Liver (tissue), 9 donors: ENCODE measurements around the gene NAP1L4. TPM values are rescaled to one million over a fixed set of nuclear protein-coding genes. Genes with fewer than 3 reads are reported as not detected.
A peak's percentile ranks its signal among the peaks of the same experiment; 100 is the strongest.

Experiments used
- DNase-seq: peaks from one replicate; pipeline ENCODE4 v3.0.0-alpha.2; 2017; ENCODE audit warnings: low spot score
- H3K27ac ChIP-seq, 2 donors: one replicate each; pipeline ENCODE4 v1.7.0; 2013; ENCODE audit warnings: inconsistent platforms in 2 of 2, low read length in 2 of 2, control low read depth in 1 of 2, low read depth in 1 of 2, mild to moderate bottlenecking in 1 of 2
- H3K27me3 ChIP-seq, 4 donors: one replicate each; pipeline versions ENCODE4 v1.6.1 to v1.7.0; 2013; ENCODE audit warnings: low read length in 3 of 4, inconsistent platforms in 1 of 4, mild to moderate bottlenecking in 1 of 4, moderate library complexity in 1 of 4; ENCODE audit not compliant: control insufficient read depth in 4 of 4, insufficient read depth in 4 of 4
- H3K36me3 ChIP-seq, 4 donors: one replicate each; pipeline versions ENCODE4 v1.6.1 to v1.7.0; 2013; ENCODE audit warnings: low read length in 3 of 4, mild to moderate bottlenecking in 3 of 4, low read depth in 1 of 4, moderate library complexity in 1 of 4; ENCODE audit not compliant: control insufficient read depth in 4 of 4, insufficient read depth in 3 of 4
- H3K4me1 ChIP-seq, 4 donors: one replicate each; pipeline versions ENCODE4 v1.6.1 to v1.7.0; 2013; ENCODE audit warnings: low read length in 3 of 4, mild to moderate bottlenecking in 3 of 4, moderate library complexity in 1 of 4; ENCODE audit not compliant: control insufficient read depth in 4 of 4, insufficient read depth in 4 of 4
- H3K4me3 ChIP-seq, 3 donors: one replicate each; pipeline versions ENCODE4 v1.6.1 to v1.7.0; 2013; ENCODE audit warnings: low read length in 3 of 3, control low read depth in 1 of 3, low read depth in 1 of 3, mild to moderate bottlenecking in 1 of 3
- H3K9ac ChIP-seq, 2 donors: one replicate each; pipeline ENCODE4 v1.7.0; 2013; ENCODE audit warnings: low read length in 2 of 2, mild to moderate bottlenecking in 2 of 2, moderate library complexity in 2 of 2, control low read depth in 1 of 2, low read depth in 1 of 2
- H3K9me3 ChIP-seq, 4 donors: one replicate each; pipeline versions ENCODE4 v1.6.1 to v1.7.0; 2013; ENCODE audit warnings: low read length in 3 of 4; ENCODE audit not compliant: control insufficient read depth in 4 of 4
- ATF3 ChIP-seq: IDR thresholded peaks from 2 replicates; pipeline ENCODE4 v1.6.1; 2016; ENCODE audit warnings: antibody characterized with exemption
- CTCF ChIP-seq: fragments of 150-350 bp; IDR thresholded peaks from 2 replicates; pipeline ENCODE4 v1.5.1; 2017; ENCODE audit warnings: improper control_type of control experiment, low read depth, low read length; ENCODE audit not compliant: missing input control
- EGR1 ChIP-seq, 2 donors: IDR thresholded peaks; 2 replicates each; pipeline ENCODE4 v1.6.1; 2016 to 2018; ENCODE audit warnings: antibody characterized with exemption in 2 of 2, low read depth in 2 of 2
- FOXA1 ChIP-seq: IDR thresholded peaks from 2 replicates; pipeline ENCODE4 v1.6.1; 2016; ENCODE audit warnings: antibody characterized with exemption
- HNF4A ChIP-seq, 2 donors: conservative IDR thresholded peaks; 2 replicates each; pipeline ENCODE4 v1.6.1; 2016; ENCODE audit warnings: antibody characterized with exemption in 2 of 2, mild to moderate bottlenecking in 2 of 2
- HNF4G ChIP-seq: IDR thresholded peaks from 2 replicates; pipeline ENCODE4 v1.6.1; 2016; ENCODE audit warnings: antibody characterized with exemption
- JUND ChIP-seq, 2 donors: IDR thresholded peaks; 2 replicates each; pipeline ENCODE4 v1.6.1; 2016; ENCODE audit warnings: antibody characterized with exemption in 2 of 2
- MAX ChIP-seq: IDR thresholded peaks from 2 replicates; pipeline ENCODE4 v1.6.1; 2016; ENCODE audit warnings: antibody characterized with exemption
- RAD21 ChIP-seq, 2 donors: IDR thresholded peaks; 2 replicates each; pipeline ENCODE4 v1.6.1; 2016; ENCODE audit warnings: antibody characterized with exemption in 2 of 2, mild to moderate bottlenecking in 2 of 2
- REST ChIP-seq: IDR thresholded peaks from 2 replicates; pipeline ENCODE4 v1.6.1; 2016; ENCODE audit warnings: antibody characterized with exemption, mild to moderate bottlenecking
- RXRA ChIP-seq, 2 donors: IDR thresholded peaks; 2 replicates each; pipeline ENCODE4 v1.6.1; 2017 to 2018; ENCODE audit warnings: antibody characterized with exemption in 2 of 2, mild to moderate bottlenecking in 1 of 2
- TAF1 ChIP-seq: conservative IDR thresholded peaks from 2 replicates; pipeline ENCODE4 v1.6.1; 2016; ENCODE audit warnings: antibody characterized with exemption, mild to moderate bottlenecking
- YY1 ChIP-seq: IDR thresholded peaks from 2 replicates; pipeline ENCODE4 v1.6.1; 2016; ENCODE audit warnings: antibody characterized with exemption, mild to moderate bottlenecking
- ZBTB33 ChIP-seq: IDR thresholded peaks from 2 replicates; pipeline ENCODE4 v1.6.1; 2016; ENCODE audit warnings: antibody characterized with exemption
- WGBS: extraction: QIAGEN DNeasy Blood & Tissue Kit; methylation state at CpG from one replicate; pipeline ENCODE4 v1.1.7; 2013; 5-methylcytosine and 5-hydroxymethylcytosine counted together
- polyA plus RNA-seq, 2 donors: library from polyadenylated mRNA; stranded (reverse) in 1 of 2; unstranded in 1 of 2; fragments of 200-250 nt in 1 of 2; fragments of >200 nt in 1 of 2; fragmentation: Nextera tagmentation in 1 of 2; extraction: Ambion mirVana in 1 of 2; gene quantifications; one replicate each; pipeline versions ENCODE4 v1.2.1 to v1.2.3, GENCODE V29; 2013 to 2015
- total RNA-seq, 2 donors: library from RNA; depleted of rRNA; stranded (reverse); fragments of >200 nt; gene quantifications; one replicate each; pipeline ENCODE4 v1.2.3, GENCODE V29; 2014
- donor health status: healthy.
- donor health status: healthy.
- donor health status: healthy.
- donor health status: healthy.
- donor health status: healthy.

The NAP1L4 gene
- total and polyA plus RNA-seq, 4 donors, result 33.2 to 110 (median 46.7) TPM

GRCh38 chr11:2989006-2989405 lies 3.1 kb downstream of the NAP1L4 start:
- Histone ChIP-seq H3K4me1 (peaks cover 9 to 48% (median 41%) of the 10 kb centered on the region in 4 donors), H3K27me3 (no peaks in the 10 kb centered on the region), H3K9ac (peak overlapping the region; percentile 33 to 77), H3K4me3 (peak overlapping the region in 1 of 3 donors; percentile 4), H3K27ac (no peak overlapping the region), H3K36me3 (no peaks in the 10 kb centered on the region), H3K9me3 (no peaks in the 10 kb centered on the region)
- no peak for TF ChIP-seq MAX
- no peak for TF ChIP-seq RXRA (IDR thresholded peaks at IDR 0.05)
- no peak for TF ChIP-seq YY1
- peak; percentile 18 for TF ChIP-seq REST
- TF ChIP-seq HNF4A (conservative IDR thresholded peaks at IDR 0.05), result no peak
- TF ChIP-seq ZBTB33, result no peak
- no peak for TF ChIP-seq FOXA1
- WGBS, result 51% methylated on average over 4 of the region's 4 CpGs
- DNase-seq, result no peak

GRCh38 chr11:2987881-2988861 lies 4.0 kb downstream of the NAP1L4 start:
- no peaks in the 10 kb centered on the region for H3K9me3 ChIP-seq
- H3K27me3 ChIP-seq, result no peaks in the 10 kb centered on the region
- 59% methylated on average over 11 of the region's 11 CpGs for WGBS
- peak overlapping the region in 1 of 2 donors; percentile 39 for H3K9ac ChIP-seq
- H3K27ac ChIP-seq, result no peak overlapping the region
- peak overlapping the region in 1 of 3 donors; percentile 4 for H3K4me3 ChIP-seq
- H3K36me3 ChIP-seq, result no peaks in the 10 kb centered on the region
- peaks cover 9 to 48% (median 42%) of the 10 kb centered on the region in 4 donors for H3K4me1 ChIP-seq
- DNase-seq, result no peak
- TF ChIP-seq EGR1 (IDR thresholded peaks at IDR 0.05; ENCODE audit: low read depth in 2 of 2), result no peak
- TF ChIP-seq HNF4A (conservative IDR thresholded peaks at IDR 0.05), result no peak
- TF ChIP-seq CTCF, result no peak
- TF ChIP-seq MAX, result no peak
- no peak for TF ChIP-seq HNF4G
- TF ChIP-seq FOXA1, result no peak
- TF ChIP-seq RXRA (IDR thresholded peaks at IDR 0.05), result no peak
- no peak for TF ChIP-seq TAF1
- no peak for TF ChIP-seq ATF3
- TF ChIP-seq RAD21 (IDR thresholded peaks at IDR 0.05), result no peak
- no peak for TF ChIP-seq ZBTB33
- no peak for TF ChIP-seq REST
- TF ChIP-seq JUND (IDR thresholded peaks at IDR 0.05), result no peak
